Karpas-422 (cell line): Measurements from ENCODE around the gene EMILIN1. TPM values are rescaled to one million over a fixed set of nuclear protein-coding genes. Genes with fewer than 3 reads are reported as not detected.

ENCODE experiments used
- DNase-seq: peaks from one replicate; pipeline ENCODE4 v3.0.0-alpha.2; 2015
- H2AFZ ChIP-seq: fragments of 200-600 bp; sonication (generic); 2 replicates; pipeline ENCODE4 v1.6.1; 2014; ENCODE audit warnings: antibody characterized with exemption, low read length, mixed read lengths
- H3K27ac ChIP-seq: fragments of 200-600 bp; sonication (generic); 2 replicates; pipeline ENCODE4 v1.5.1; 2014; ENCODE audit warnings: mild to moderate bottlenecking, low read length, moderate library complexity
- H3K27me3 ChIP-seq: fragments of 200-600 bp; sonication (generic); 2 replicates; pipeline ENCODE4 v1.6.1; 2014; ENCODE audit warnings: low read length, mixed read lengths
- H3K36me3 ChIP-seq: fragments of 200-600 bp; sonication (generic); 2 replicates; pipeline ENCODE4 v1.6.1; 2014; ENCODE audit warnings: low read length, mixed read lengths; ENCODE audit not compliant: insufficient read depth
- H3K4me1 ChIP-seq: fragments of 200-600 bp; sonication (generic); 2 replicates; pipeline ENCODE4 v1.6.1; 2014; ENCODE audit warnings: mild to moderate bottlenecking, low read length, mixed read lengths
- H3K4me2 ChIP-seq: fragments of 200-600 bp; sonication (generic); 2 replicates; pipeline ENCODE4 v1.6.1; 2014; ENCODE audit warnings: low read length, low read depth, mild to moderate bottlenecking; ENCODE audit not compliant: poor library complexity, severe bottlenecking
- H3K4me3 ChIP-seq: fragments of 200-600 bp; sonication (generic); 2 replicates; pipeline ENCODE4 v1.5.1; 2014; ENCODE audit warnings: mild to moderate bottlenecking, antibody characterized with exemption, low read length, mixed read lengths
- H3K79me2 ChIP-seq: fragments of 200-600 bp; sonication (generic); 2 replicates; pipeline ENCODE4 v1.6.1; 2014; ENCODE audit warnings: mild to moderate bottlenecking, low read length, mixed read lengths
- H3K9ac ChIP-seq: fragments of 200-600 bp; sonication (generic); 2 replicates; pipeline ENCODE4 v1.6.0; 2014; ENCODE audit warnings: low read length
- H3K9me2 ChIP-seq: fragments of 200-600 bp; sonication (generic), shearing (Covaris generic); replicated peaks from 2 replicates; pipeline ENCODE4 v1.6.0; 2014; ENCODE audit warnings: mild to moderate bottlenecking, low read length, moderate library complexity; ENCODE audit not compliant: insufficient read depth
- H3K9me3 ChIP-seq: fragments of 300-700, 200-600 bp; sonication (generic); 2 replicates; pipeline ENCODE4 v1.6.1; 2014; ENCODE audit warnings: low read length, mixed read lengths
- H4K20me1 ChIP-seq: fragments of 200-600 bp; sonication (generic); 2 replicates; pipeline ENCODE4 v1.6.1; 2014; ENCODE audit warnings: mild to moderate bottlenecking, antibody characterized with exemption, low read length, low read depth; ENCODE audit not compliant: insufficient read depth
- total RNA-seq: library from RNA; depleted of rRNA; stranded (reverse); fragments of >200 nt; shearing (Covaris generic); gene quantifications from 2 replicates; pipeline ENCODE4 v1.2.3, GENCODE V29; 2014; ENCODE audit warnings: low replicate concordance

EMILIN1 gene
- total RNA-seq, 1 experiment from 2014 or later: not detected

DNA sequence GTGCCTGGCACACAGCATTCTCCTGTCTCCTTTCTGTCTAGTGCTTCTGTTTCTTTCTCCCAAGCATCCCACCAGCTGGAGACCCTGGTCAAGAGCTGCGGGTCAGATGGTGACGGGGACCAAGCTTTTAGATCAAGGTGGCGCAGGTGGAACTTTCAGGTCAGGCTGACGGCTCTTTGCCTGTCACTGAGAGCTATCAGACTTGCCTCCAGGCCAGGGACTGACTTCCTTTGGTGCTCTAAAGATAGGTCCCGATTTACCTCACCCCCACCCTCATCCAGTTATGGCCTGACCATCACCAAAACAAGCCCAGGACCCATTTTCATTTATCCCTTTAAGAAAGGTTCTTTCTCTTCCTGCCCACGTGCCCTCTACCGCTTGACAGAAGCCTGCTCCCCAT lies 1.2 kb upstream of the EMILIN1 start:
- Histone ChIP-seq H3K4me1 (peaks cover 32% of the 10 kb centered on the region), H3K79me2 (no peaks in the 10 kb centered on the region), H4K20me1 (no peaks in the 10 kb centered on the region), H3K4me3 (no peak overlapping the region), H3K4me2 (no peak overlapping the region), H3K9ac (no peak overlapping the region), H3K9me3 (no peaks in the 10 kb centered on the region), H3K27ac (no peak overlapping the region), H3K9me2 (no peaks in the 10 kb centered on the region), H3K27me3 (no peaks in the 10 kb centered on the region), H3K36me3 (no peaks in the 10 kb centered on the region), H2AFZ (no peak overlapping the region)
- DNase-seq: no peak

DNA sequence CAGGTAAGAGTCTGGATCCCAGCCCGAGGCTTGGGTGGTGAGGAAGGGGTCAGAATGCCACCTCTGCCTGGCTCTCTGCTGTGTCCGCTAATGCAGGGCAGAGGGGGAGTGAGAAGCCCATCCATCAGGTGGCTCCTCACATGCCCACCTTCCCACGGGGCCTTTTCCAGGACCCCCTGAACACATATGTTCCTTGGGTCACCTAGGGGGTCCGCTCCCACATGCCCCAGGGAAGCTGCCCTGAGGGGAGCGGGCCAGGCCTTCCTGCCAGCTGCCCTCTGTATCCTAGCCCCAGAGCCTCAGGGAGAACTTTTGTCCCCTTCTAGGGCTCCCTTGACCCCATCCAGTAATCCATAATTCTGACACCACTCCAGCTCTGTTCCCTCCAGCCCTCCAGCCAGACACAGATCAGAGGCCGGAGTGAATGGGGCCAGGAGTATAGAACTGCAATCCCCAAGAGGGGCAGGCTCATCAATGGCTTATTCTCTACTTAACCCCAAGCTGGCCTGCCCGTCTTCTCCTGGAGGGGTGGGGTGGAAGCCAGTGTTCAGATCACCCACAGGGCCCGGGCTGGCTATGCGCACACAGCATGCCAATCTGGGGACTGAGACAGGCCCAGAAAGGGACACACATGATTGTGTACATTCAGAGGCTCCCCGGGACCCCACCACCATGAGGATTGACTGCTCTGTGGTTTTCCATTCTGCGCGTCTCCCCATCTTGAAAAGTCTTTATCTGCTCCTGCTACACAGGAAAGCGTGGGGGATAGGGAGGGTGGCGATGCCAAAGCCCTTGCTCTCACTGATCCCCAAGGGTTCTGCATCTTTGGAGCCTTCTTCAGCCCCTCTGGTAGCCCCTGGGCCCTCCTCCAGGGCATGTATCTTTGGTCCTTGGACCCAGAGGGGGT lies 1.1 kb downstream of the EMILIN1 start:
- Histone ChIP-seq H3K4me3 (no peak overlapping the region), H3K79me2 (no peaks in the 10 kb centered on the region), H2AFZ (no peak overlapping the region), H3K4me1 (peaks cover 29% of the 10 kb centered on the region), H3K27ac (no peak overlapping the region), H3K9me2 (no peaks in the 10 kb centered on the region), H3K27me3 (no peaks in the 10 kb centered on the region), H3K9ac (no peak overlapping the region), H3K4me2 (no peak overlapping the region), H3K36me3 (no peaks in the 10 kb centered on the region), H3K9me3 (no peaks in the 10 kb centered on the region), H4K20me1 (no peaks in the 10 kb centered on the region)
- no peak for DNase-seq

DNA sequence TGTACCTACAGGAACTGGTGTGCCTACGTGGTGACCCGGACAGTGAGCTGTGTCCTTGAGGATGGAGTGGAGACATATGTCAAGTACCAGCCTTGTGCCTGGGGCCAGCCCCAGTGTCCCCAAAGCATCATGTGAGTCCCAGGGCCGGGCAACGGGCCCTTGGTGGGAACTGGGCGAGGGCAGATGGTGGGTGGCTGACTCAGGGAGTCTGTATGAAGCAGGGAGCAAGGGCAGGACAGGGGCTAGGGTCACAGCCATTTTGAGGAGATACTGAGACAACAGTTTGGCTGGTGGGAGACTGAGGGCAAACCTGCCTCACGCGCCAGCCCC lies 1.7 kb downstream of the EMILIN1 start:
- H2AFZ ChIP-seq: no peak overlapping the region
- no peaks in the 10 kb centered on the region for H3K79me2 ChIP-seq
- H3K9me2 ChIP-seq: no peaks in the 10 kb centered on the region
- no peak for DNase-seq
- no peak overlapping the region for H3K9ac ChIP-seq
- H3K27me3 ChIP-seq: no peaks in the 10 kb centered on the region
- no peak overlapping the region for H3K4me3 ChIP-seq
- no peaks in the 10 kb centered on the region for H3K9me3 ChIP-seq
- no peak overlapping the region for H3K27ac ChIP-seq
- no peak overlapping the region for H3K4me2 ChIP-seq
- no peaks in the 10 kb centered on the region for H3K36me3 ChIP-seq
- H4K20me1 ChIP-seq: no peaks in the 10 kb centered on the region
- peaks cover 23% of the 10 kb centered on the region for H3K4me1 ChIP-seq

DNA sequence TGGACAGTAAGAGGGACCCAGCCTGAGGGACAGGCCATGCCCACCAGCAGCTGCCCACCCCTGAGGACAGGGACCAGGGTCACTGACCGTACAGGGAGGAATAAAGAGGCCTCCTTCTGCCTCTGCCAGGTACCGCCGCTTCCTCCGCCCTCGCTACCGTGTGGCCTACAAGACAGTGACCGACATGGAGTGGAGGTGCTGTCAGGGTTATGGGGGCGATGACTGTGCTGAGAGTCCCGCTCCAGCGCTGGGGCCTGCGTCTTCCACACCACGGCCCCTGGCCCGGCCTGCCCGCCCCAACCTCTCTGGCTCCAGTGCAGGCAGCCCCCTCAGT lies 2.2 kb downstream of the EMILIN1 start:
- H3K9me2 ChIP-seq: no peaks in the 10 kb centered on the region
- H3K79me2 ChIP-seq: no peaks in the 10 kb centered on the region
- H3K4me2 ChIP-seq: no peak overlapping the region
- H3K9ac ChIP-seq: no peak overlapping the region
- H4K20me1 ChIP-seq: no peaks in the 10 kb centered on the region
- H2AFZ ChIP-seq: no peak overlapping the region
- DNase-seq: no peak
- peaks cover 22% of the 10 kb centered on the region for H3K4me1 ChIP-seq
- no peaks in the 10 kb centered on the region for H3K27me3 ChIP-seq
- H3K27ac ChIP-seq: no peak overlapping the region
- no peak overlapping the region for H3K4me3 ChIP-seq
- H3K9me3 ChIP-seq: no peaks in the 10 kb centered on the region
- no peaks in the 10 kb centered on the region for H3K36me3 ChIP-seq

DNA sequence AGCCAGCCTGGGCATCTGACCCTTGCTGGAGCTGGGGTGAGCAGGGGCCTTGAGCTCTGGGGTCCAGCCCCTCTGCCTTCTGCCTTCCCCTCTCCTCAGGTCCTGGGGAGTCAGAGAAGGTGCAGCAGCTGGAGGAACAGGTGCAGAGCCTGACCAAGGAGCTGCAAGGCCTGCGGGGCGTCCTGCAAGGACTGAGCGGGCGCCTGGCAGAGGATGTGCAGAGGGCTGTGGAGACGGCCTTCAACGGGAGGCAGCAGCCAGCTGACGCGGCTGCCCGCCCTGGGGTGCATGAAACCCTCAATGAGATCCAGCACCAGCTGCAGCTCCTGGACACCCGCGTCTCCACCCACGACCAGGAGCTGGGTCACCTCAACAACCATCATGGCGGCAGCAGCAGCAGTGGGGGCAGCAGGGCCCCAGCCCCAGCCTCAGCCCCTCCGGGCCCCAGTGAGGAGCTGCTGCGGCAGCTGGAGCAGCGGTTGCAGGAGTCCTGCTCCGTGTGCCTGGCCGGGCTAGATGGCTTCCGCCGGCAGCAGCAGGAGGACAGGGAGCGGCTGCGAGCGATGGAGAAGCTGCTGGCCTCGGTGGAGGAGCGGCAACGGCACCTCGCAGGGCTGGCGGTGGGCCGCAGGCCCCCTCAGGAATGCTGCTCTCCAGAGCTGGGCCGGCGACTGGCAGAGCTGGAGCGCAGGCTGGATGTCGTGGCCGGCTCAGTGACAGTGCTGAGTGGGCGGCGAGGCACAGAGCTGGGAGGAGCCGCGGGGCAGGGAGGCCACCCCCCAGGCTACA lies 3.8 kb downstream of the EMILIN1 start:
- Histone ChIP-seq H4K20me1 (no peaks in the 10 kb centered on the region), H3K27ac (no peak overlapping the region), H3K4me1 (peaks cover 32% of the 10 kb centered on the region), H3K36me3 (no peaks in the 10 kb centered on the region), H3K4me2 (peak overlapping the region; percentile 54), H3K4me3 (peak overlapping the region; percentile 47; the same call in 1 of the 2 replicates), H3K79me2 (no peaks in the 10 kb centered on the region), H2AFZ (no peak overlapping the region), H3K9ac (peak overlapping the region; percentile 53), H3K9me3 (no peaks in the 10 kb centered on the region), H3K27me3 (no peaks in the 10 kb centered on the region), H3K9me2 (no peaks in the 10 kb centered on the region)
- no peak for DNase-seq

DNA sequence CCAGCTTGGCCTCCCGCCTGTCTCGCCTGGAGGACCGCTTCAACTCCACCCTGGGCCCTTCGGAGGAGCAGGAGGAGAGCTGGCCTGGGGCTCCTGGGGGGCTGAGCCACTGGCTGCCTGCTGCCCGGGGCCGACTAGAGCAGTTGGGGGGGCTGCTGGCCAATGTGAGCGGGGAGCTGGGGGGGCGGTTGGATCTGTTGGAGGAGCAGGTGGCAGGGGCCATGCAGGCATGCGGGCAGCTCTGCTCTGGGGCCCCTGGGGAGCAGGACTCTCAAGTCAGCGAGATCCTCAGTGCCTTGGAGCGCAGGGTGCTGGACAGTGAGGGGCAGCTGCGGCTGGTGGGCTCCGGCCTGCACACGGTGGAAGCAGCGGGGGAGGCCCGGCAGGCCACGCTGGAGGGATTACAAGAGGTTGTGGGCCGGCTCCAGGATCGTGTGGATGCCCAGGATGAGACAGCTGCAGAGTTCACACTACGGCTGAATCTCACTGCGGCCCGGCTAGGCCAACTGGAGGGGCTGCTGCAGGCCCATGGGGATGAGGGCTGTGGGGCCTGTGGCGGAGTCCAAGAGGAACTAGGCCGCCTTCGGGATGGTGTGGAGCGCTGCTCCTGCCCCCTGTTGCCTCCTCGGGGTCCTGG lies 4.5 kb downstream of the EMILIN1 start:
- Histone ChIP-seq H3K9me3 (no peaks in the 10 kb centered on the region), H3K27me3 (no peaks in the 10 kb centered on the region), H3K27ac (no peak overlapping the region), H3K4me3 (no peak overlapping the region), H4K20me1 (no peaks in the 10 kb centered on the region), H2AFZ (no peak overlapping the region), H3K4me2 (no peak overlapping the region), H3K36me3 (no peaks in the 10 kb centered on the region), H3K4me1 (peaks cover 37% of the 10 kb centered on the region), H3K9ac (no peak overlapping the region), H3K79me2 (no peaks in the 10 kb centered on the region), H3K9me2 (no peaks in the 10 kb centered on the region)
- no peak for DNase-seq

DNA sequence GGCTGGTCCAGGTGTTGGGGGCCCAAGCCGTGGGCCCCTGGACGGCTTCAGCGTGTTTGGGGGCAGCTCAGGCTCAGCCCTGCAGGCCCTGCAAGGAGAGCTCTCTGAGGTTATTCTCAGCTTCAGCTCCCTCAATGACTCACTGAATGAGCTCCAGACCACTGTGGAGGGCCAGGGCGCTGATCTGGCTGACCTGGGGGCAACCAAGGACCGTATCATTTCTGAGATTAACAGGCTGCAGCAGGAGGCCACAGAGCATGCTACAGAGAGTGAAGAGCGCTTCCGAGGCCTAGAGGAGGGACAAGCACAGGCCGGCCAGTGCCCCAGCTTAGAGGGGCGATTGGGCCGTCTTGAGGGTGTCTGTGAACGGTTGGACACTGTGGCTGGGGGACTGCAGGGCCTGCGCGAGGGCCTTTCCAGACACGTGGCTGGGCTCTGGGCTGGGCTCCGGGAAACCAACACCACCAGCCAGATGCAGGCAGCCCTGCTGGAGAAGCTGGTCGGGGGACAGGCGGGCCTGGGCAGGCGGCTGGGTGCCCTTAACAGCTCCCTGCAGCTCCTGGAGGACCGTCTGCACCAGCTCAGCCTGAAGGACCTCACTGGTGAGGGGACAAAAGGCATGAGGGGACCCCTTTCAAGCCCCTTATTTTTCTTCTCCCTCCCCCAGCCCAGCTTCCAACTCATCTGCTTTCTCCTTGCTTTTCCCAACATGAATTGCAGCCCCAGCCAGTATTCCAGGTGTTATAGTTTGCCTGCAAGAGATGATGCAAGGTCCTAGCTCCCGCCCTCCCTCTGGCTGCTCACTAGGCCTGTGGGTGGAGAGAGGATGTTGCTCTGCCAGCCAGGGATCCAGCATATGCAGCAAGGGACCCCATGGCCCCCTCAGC lies 5.2 kb downstream of the EMILIN1 start:
- no peaks in the 10 kb centered on the region for H3K79me2 ChIP-seq
- no peaks in the 10 kb centered on the region for H4K20me1 ChIP-seq
- H3K27ac ChIP-seq: no peak overlapping the region
- H3K36me3 ChIP-seq: no peaks in the 10 kb centered on the region
- DNase-seq: no peak
- peaks cover 37% of the 10 kb centered on the region for H3K4me1 ChIP-seq
- H2AFZ ChIP-seq: no peak overlapping the region
- no peaks in the 10 kb centered on the region for H3K9me3 ChIP-seq
- no peaks in the 10 kb centered on the region for H3K9me2 ChIP-seq
- H3K9ac ChIP-seq: no peak overlapping the region
- H3K27me3 ChIP-seq: no peaks in the 10 kb centered on the region
- no peak overlapping the region for H3K4me3 ChIP-seq
- no peak overlapping the region for H3K4me2 ChIP-seq
